CD14-positive monocyte (primary cell): ENCODE measurements around the gene CYP4F11. TPM values are rescaled to one million over a fixed set of nuclear protein-coding genes. Genes with fewer than 3 reads are reported as not detected.
"Not testable (repeated sequence)": the region's sequence is repeated elsewhere in the genome, so short reads cannot be mapped to it uniquely, and the experiment has no call there.

Experiments used
- DNase-seq, 3 donors: peaks; one replicate each; pipeline ENCODE4 v3.0.0-alpha.2; 2011 to 2022
- H2AFZ ChIP-seq: 2 replicates; pipeline ENCODE4 v1.6.0; 2012; ENCODE audit warnings: mild to moderate bottlenecking, low read depth, low read length, inconsistent platforms; ENCODE audit not compliant: insufficient read depth, poor library complexity, severe bottlenecking
- H3K27ac ChIP-seq, 2 donors: 1 replicate in 1 of 2; 2 replicates in 1 of 2; pipeline ENCODE4 v1.5.1; 2012 to 2013; ENCODE audit warnings: low read length in 2 of 2, control low read depth in 1 of 2, inconsistent platforms in 1 of 2, low read depth in 1 of 2, mild to moderate bottlenecking in 1 of 2
- H3K27me3 ChIP-seq, 2 donors: one replicate each; pipeline versions ENCODE4 v1.6.0 to v1.6.1; 2011 to 2013; ENCODE audit warnings: low read length in 2 of 2; ENCODE audit not compliant: control insufficient read depth in 2 of 2, insufficient read depth in 2 of 2
- H3K36me3 ChIP-seq, 2 donors: replicated peaks in 1 of 2; 1 replicate in 1 of 2; 2 replicates in 1 of 2; pipeline versions ENCODE4 v1.5.1 to v1.6.1; 2012 to 2013; ENCODE audit warnings: low read length in 2 of 2, control low read depth in 1 of 2, inconsistent platforms in 1 of 2, mild to moderate bottlenecking in 1 of 2; ENCODE audit not compliant: insufficient read depth in 2 of 2, control insufficient read depth in 1 of 2
- H3K4me1 ChIP-seq, 2 donors: 1 replicate in 1 of 2; 2 replicates in 1 of 2; pipeline versions ENCODE4 v1.5.1 to v1.6.1; 2012 to 2013; ENCODE audit warnings: low read length in 2 of 2, control low read depth in 1 of 2, inconsistent platforms in 1 of 2, mild to moderate bottlenecking in 1 of 2, moderate library complexity in 1 of 2; ENCODE audit not compliant: insufficient read depth in 2 of 2, control insufficient read depth in 1 of 2
- H3K4me2 ChIP-seq: replicated peaks from 2 replicates; pipeline ENCODE3; 2012; ENCODE audit warnings: low read length, moderate library complexity, mild to moderate bottlenecking; ENCODE audit not compliant: poor library complexity, severe bottlenecking; ENCODE audit errors: extremely low read depth
- H3K4me3 ChIP-seq, 3 experiments: fragments of 200-600 bp in 1 of 3; sonication (generic) in 1 of 3; replicated peaks in 1 of 3; 1 replicate in 2 of 3; 2 replicates in 1 of 3; pipeline ENCODE4 v1.5.1; 2011 to 2013; ENCODE audit warnings: low read length in 3 of 3, mild to moderate bottlenecking in 3 of 3, control low read depth in 2 of 3, low read depth in 2 of 3, inconsistent platforms in 1 of 3, moderate library complexity in 1 of 3
- H3K79me2 ChIP-seq: 2 replicates; pipeline ENCODE4 v1.6.0; 2012; ENCODE audit warnings: mild to moderate bottlenecking, control low read depth, inconsistent platforms, low read length, moderate library complexity; ENCODE audit not compliant: insufficient read depth
- H3K9ac ChIP-seq: 2 replicates; pipeline ENCODE4 v1.6.0; 2017; ENCODE audit warnings: low read length, mild to moderate bottlenecking; ENCODE audit not compliant: insufficient read depth, poor library complexity, severe bottlenecking
- H3K9me3 ChIP-seq, 2 donors: replicated peaks in 1 of 2; 1 replicate in 1 of 2; 2 replicates in 1 of 2; pipeline versions ENCODE4 v1.5.1 to v1.6.1; 2012 to 2013; ENCODE audit warnings: low read length in 2 of 2, control low read depth in 1 of 2; ENCODE audit not compliant: control insufficient read depth in 1 of 2, insufficient read depth in 1 of 2
- H4K20me1 ChIP-seq: 2 replicates; pipeline ENCODE4 v1.6.0; 2012; ENCODE audit warnings: mild to moderate bottlenecking, low read length, control low read depth, moderate library complexity; ENCODE audit not compliant: insufficient read depth
- H3K27ac Mint-ChIP-seq, 7 donors: one replicate each; pipeline ENCODE4 v1.8.0; 2020; ENCODE audit warnings: mild to moderate bottlenecking in 7 of 7, mixed read lengths in 7 of 7, moderate library complexity in 6 of 7, inconsistent platforms in 2 of 7
- H3K27me3 Mint-ChIP-seq, 3 donors: one replicate each; pipeline ENCODE4 v1.8.0; 2021 to 2022; ENCODE audit warnings: low read depth in 3 of 3, mild to moderate bottlenecking in 3 of 3, mixed read lengths in 3 of 3, moderate library complexity in 3 of 3, inconsistent platforms in 1 of 3
- H3K36me3 Mint-ChIP-seq, 2 donors: one replicate each; pipeline ENCODE4 v1.8.0; 2020; ENCODE audit warnings: mixed read lengths in 2 of 2, inconsistent platforms in 1 of 2, mild to moderate bottlenecking in 1 of 2
- H3K4me1 Mint-ChIP-seq: one replicate; pipeline ENCODE4 v1.8.0; 2020; ENCODE audit warnings: mild to moderate bottlenecking, mixed read lengths
- H3K4me3 Mint-ChIP-seq, 2 donors: one replicate each; pipeline ENCODE4 v1.8.0; 2020; ENCODE audit warnings: mild to moderate bottlenecking in 2 of 2, mixed read lengths in 2 of 2, moderate library complexity in 1 of 2
- H3K9me3 Mint-ChIP-seq, 7 donors: one replicate each; pipeline ENCODE4 v1.8.0; 2020 to 2022; ENCODE audit warnings: mixed read lengths in 7 of 7, mild to moderate bottlenecking in 6 of 7, moderate library complexity in 6 of 7, inconsistent platforms in 2 of 7
- CTCF ChIP-seq: fragments of 200-600 bp; IDR thresholded peaks from one replicate; pipeline ENCODE4 v1.8.0; 2022; ENCODE audit warnings: antibody characterized with exemption, mild to moderate bottlenecking
- WGBS: methylation state at CpG from one replicate; pipeline ENCODE4 v1.1.5; 2013; ENCODE audit warnings: missing lambda C conversion rate; ENCODE audit not compliant: insufficient coverage; 5-methylcytosine and 5-hydroxymethylcytosine counted together
- intact Hi-C, 2 donors: fragments of 100-400 bp; cut with micrococcal nuclease; formaldehyde crosslinking; loops; one replicate each; pipeline versions ENCODE4 v1.15.0 to v1.15.1; 2023
- polyA plus RNA-seq, 3 donors: library from polyadenylated mRNA; depleted of rRNA in 1 of 3; unstranded in 2 of 3; stranded (reverse) in 1 of 3; fragments of 300-500 nt in 2 of 3; fragments of >200 nt in 1 of 3; fragmentation: Illumina TruSeq in 2 of 3; gene quantifications; 1 replicate in 2 of 3; 2 replicates in 1 of 3; pipeline ENCODE4 v1.2.3, GENCODE V29; 2012 to 2021

The CYP4F11 gene
- polyA plus RNA-seq, 3 donors = not detected

- Histone ChIP-seq H3K27me3 (no peaks in the 10 kb centered on the region), H3K27ac (no peak overlapping the region), H3K4me3 (no peak overlapping the region), H3K4me1 (peaks cover 0 to 8% of the 10 kb centered on the region in 2 donors), H3K36me3 (no peaks in the 10 kb centered on the region), H3K4me2 (no peak overlapping the region), H3K79me2 (no peaks in the 10 kb centered on the region), H3K9me3 (no peaks in the 10 kb centered on the region), H4K20me1 (no peaks in the 10 kb centered on the region), H2AFZ (no peak overlapping the region), H3K9ac (no peak overlapping the region)
- Mint-ChIP-seq H3K27ac (no peak overlapping the region), H3K36me3 (no peaks in the 10 kb centered on the region), H3K4me3 (no peak overlapping the region), H3K4me1 (peaks cover 11% of the 10 kb centered on the region), H3K27me3 (no peaks in the 10 kb centered on the region), H3K9me3 (no peaks in the 10 kb centered on the region)
- no peak for DNase-seq
- no peak for TF ChIP-seq CTCF
- 93% methylated on average over 5 of the region's 7 CpGs for WGBS
- intact Hi-C loops = no loop called here
These were observed 48.4 kb downstream of the CYP4F11 start for GRCh38 chr19:15885919-15886318.

- no peaks in the 10 kb centered on the region for H3K9me3 Mint-ChIP-seq
- DNase-seq = no peak
- H2AFZ ChIP-seq = no peak overlapping the region
- no peak for TF ChIP-seq CTCF
- H3K4me3 Mint-ChIP-seq = no peak overlapping the region
- WGBS = no CpG with 5 or more reads among the region's 3 CpGs
- H3K9ac ChIP-seq = no peak overlapping the region
- H4K20me1 ChIP-seq = no peaks in the 10 kb centered on the region
- H3K4me1 ChIP-seq = peaks cover 0 to 8% of the 10 kb centered on the region in 2 donors
- H3K27me3 Mint-ChIP-seq = no peaks in the 10 kb centered on the region
- H3K27me3 ChIP-seq = no peaks in the 10 kb centered on the region
- H3K36me3 ChIP-seq = no peaks in the 10 kb centered on the region
- no peaks in the 10 kb centered on the region for H3K36me3 Mint-ChIP-seq
- H3K27ac Mint-ChIP-seq = no peak overlapping the region
- intact Hi-C loops = no loop called here
- no peak overlapping the region for H3K27ac ChIP-seq
- peaks cover 11% of the 10 kb centered on the region for H3K4me1 Mint-ChIP-seq
- no peak overlapping the region for H3K4me3 ChIP-seq
- no peaks in the 10 kb centered on the region for H3K9me3 ChIP-seq
- H3K79me2 ChIP-seq = no peaks in the 10 kb centered on the region
- H3K4me2 ChIP-seq = no peak overlapping the region
These were observed 49.2 kb downstream of the CYP4F11 start for GRCh38 chr19:15885167-15885566.

- H3K27ac ChIP-seq, H3K9me3 Mint-ChIP-seq, H3K9me3 ChIP-seq, H3K27ac Mint-ChIP-seq, H3K4me1 ChIP-seq, H4K20me1 ChIP-seq, intact Hi-C loops, H3K27me3 Mint-ChIP-seq, H3K4me3 Mint-ChIP-seq, H3K36me3 Mint-ChIP-seq, H3K4me3 ChIP-seq, H3K79me2 ChIP-seq, H3K36me3 ChIP-seq, H3K9ac ChIP-seq, H3K27me3 ChIP-seq, H2AFZ ChIP-seq, H3K4me2 ChIP-seq: not testable (repeated sequence)
- H3K4me1 Mint-ChIP-seq = peaks cover 11% of the 10 kb centered on the region
- no CpG with 5 or more reads among the region's 3 CpGs for WGBS
- peak in 1 of 3 donors; percentile 15 for DNase-seq
These were observed 51.0 kb downstream of the CYP4F11 start for GRCh38 chr19:15883329-15883728.
